PC-3 (cell line): Measurements from ENCODE around the gene BAZ1B.

Experiments
- CTCF ChIP-seq: fragments of 300-600 bp; sonication (generic); conservative IDR thresholded peaks from 2 replicates; pipeline ENCODE4 v1.5.1; 2017; ENCODE audit warnings: antibody characterized with exemption, low read depth, mild to moderate bottlenecking, low read length
- EZH2 ChIP-seq: fragments of 300-600 bp; sonication (generic); IDR thresholded peaks from one replicate; pipeline ENCODE4 v1.6.1; 2017; ENCODE audit warnings: antibody characterized with exemption, mild to moderate bottlenecking, low read length; ENCODE audit not compliant: unreplicated experiment

GRCh38 chr7:73555411-73555982 lies 33.4 kb upstream of the BAZ1B start:
- no peak for TF ChIP-seq CTCF
- no peak for TF ChIP-seq EZH2
